22Rv1 (cell line): ENCODE results near the gene CLCN3.

Experiments used
- ZFX ChIP-seq: fragments of 450-650 bp; IDR thresholded peaks from 2 replicates; pipeline ENCODE4 v1.6.1; 2017; ENCODE audit warnings: antibody characterized with exemption, borderline replicate concordance
- TF ChIP-seq, protein P1 (sequence below): fragments of 450-650 bp; IDR thresholded peaks from 2 replicates; pipeline ENCODE4 v1.5.1; 2017; ENCODE audit warnings: mild to moderate bottlenecking

DNA sequence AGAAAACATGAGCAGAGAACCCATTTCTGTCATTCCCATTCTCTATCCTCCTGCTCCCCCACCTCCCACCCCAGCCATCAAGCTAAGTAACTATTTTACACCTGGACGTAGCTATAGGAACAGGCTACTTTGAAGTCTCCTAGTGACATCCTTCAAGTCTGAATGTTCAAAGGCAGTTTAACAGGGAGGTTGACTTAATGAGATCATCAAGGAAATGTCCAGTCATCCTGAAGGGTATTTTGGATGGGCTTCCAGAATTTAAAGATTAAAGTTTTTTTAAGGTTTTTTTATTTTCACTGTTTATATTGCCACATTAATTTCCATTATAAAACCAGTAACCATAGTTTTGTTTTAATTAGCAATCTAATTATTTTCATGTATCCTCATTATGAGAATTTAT is 96.3 kb downstream of the CLCN3 start:
- TF ChIP-seq, protein P1, sequence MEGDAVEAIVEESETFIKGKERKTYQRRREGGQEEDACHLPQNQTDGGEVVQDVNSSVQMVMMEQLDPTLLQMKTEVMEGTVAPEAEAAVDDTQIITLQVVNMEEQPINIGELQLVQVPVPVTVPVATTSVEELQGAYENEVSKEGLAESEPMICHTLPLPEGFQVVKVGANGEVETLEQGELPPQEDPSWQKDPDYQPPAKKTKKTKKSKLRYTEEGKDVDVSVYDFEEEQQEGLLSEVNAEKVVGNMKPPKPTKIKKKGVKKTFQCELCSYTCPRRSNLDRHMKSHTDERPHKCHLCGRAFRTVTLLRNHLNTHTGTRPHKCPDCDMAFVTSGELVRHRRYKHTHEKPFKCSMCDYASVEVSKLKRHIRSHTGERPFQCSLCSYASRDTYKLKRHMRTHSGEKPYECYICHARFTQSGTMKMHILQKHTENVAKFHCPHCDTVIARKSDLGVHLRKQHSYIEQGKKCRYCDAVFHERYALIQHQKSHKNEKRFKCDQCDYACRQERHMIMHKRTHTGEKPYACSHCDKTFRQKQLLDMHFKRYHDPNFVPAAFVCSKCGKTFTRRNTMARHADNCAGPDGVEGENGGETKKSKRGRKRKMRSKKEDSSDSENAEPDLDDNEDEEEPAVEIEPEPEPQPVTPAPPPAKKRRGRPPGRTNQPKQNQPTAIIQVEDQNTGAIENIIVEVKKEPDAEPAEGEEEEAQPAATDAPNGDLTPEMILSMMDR, result no peak
- TF ChIP-seq ZFX, result no peak
